GM12878 (cell line): ENCODE results near the gene SHROOM3. TPM values are rescaled to one million over a fixed set of nuclear protein-coding genes. Genes with fewer than 3 reads are reported as not detected.

Experiments used
- BCL11A ChIP-seq: IDR thresholded peaks from 2 replicates; pipeline ENCODE4 v1.6.1; 2011; ENCODE audit warnings: low read depth, low read length
- EP300 ChIP-seq, 2 experiments: fragments of 150-350 bp in 1 of 2; IDR thresholded peaks; 2 replicates each; pipeline ENCODE4 v1.6.1; 2011 to 2012; ENCODE audit warnings: low read depth in 2 of 2, low read length in 2 of 2, borderline replicate concordance in 1 of 2, improper control_type of control experiment in 1 of 2, inconsistent platforms in 1 of 2; ENCODE audit not compliant: control insufficient read depth in 1 of 2
- EZH2 ChIP-seq: IDR thresholded peaks from 2 replicates; pipeline ENCODE4 v1.6.1; 2012; ENCODE audit warnings: low read depth, mild to moderate bottlenecking, control low read depth, inconsistent platforms, low read length, borderline replicate concordance; ENCODE audit not compliant: control insufficient read depth
- IKZF1 ChIP-seq: fragments of 450-650 bp; conservative IDR thresholded peaks from 2 replicates; pipeline ENCODE4 v1.6.1; 2017; ENCODE audit warnings: antibody characterized with exemption, mild to moderate bottlenecking
- MTA2 ChIP-seq: fragments of 450-650 bp; IDR thresholded peaks from 2 replicates; pipeline ENCODE4 v1.6.1; 2016; ENCODE audit warnings: low read depth, mild to moderate bottlenecking, moderate library complexity
- PML ChIP-seq: IDR thresholded peaks from 2 replicates; pipeline ENCODE4 v1.6.1; 2012; ENCODE audit warnings: low read length, inconsistent platforms
- SP1 ChIP-seq: IDR thresholded peaks from one replicate; pipeline ENCODE4 v1.6.1; 2011; ENCODE audit warnings: low read depth, low read length
- TBL1XR1 ChIP-seq: IDR thresholded peaks from 2 replicates; pipeline ENCODE4 v1.6.1; 2012; ENCODE audit warnings: low read depth, low read length, improper control_type of control experiment
- polyA plus RNA-seq, 11 experiments: library from polyadenylated mRNA; depleted of rRNA in 4 of 11; unstranded in 6 of 11; stranded (reverse) in 5 of 11; fragments of >200 nt; fragmentation: Nextera tagmentation in 4 of 11; fragmentation: Illumina TruSeq in 1 of 11; extraction: Ambion mirVana in 4 of 11; extraction: Trizol in 1 of 11; gene quantifications; 1 replicate in 1 of 11; 2 replicates in 10 of 11; pipeline versions ENCODE4 v1.2.1 to v1.2.3, GENCODE V29; 2011 to 2016; ENCODE audit warnings: inconsistent platforms in 2 of 11, missing spikeins in 2 of 11, low read depth in 1 of 11
- total RNA-seq, 4 experiments: library from RNA; depleted of rRNA in 3 of 4; stranded (reverse); fragments of >200 nt in 3 of 4; fragmentation: Illumina TruSeq in 1 of 4; extraction: Trizol in 1 of 4; gene quantifications; 2 replicates each; pipeline versions ENCODE4 v1.2.1 to v1.2.3, GENCODE V29; 2013 to 2021
- TF ChIP-seq, protein P1 (sequence below): IDR thresholded peaks from 2 replicates; pipeline ENCODE4 v1.6.1; 2012; ENCODE audit warnings: low read length, inconsistent platforms
- TF ChIP-seq, protein P2 (sequence below): fragments of 450-650 bp; IDR thresholded peaks from 2 replicates; pipeline ENCODE4 v1.6.1; 2017; ENCODE audit warnings: mild to moderate bottlenecking, low read depth, inconsistent platforms; ENCODE audit not compliant: poor library complexity, severe bottlenecking
- TF ChIP-seq, protein P3 (sequence below): fragments of 450-650 bp; IDR thresholded peaks from 2 replicates; pipeline ENCODE4 v1.6.1; 2017; ENCODE audit warnings: borderline replicate concordance

The SHROOM3 gene
- total and polyA plus RNA-seq, 10 of the 15 experiments (the other 5 are each of a cell fraction or from before 2014, with no cell fraction given) = under 0.01 to 0.29 (median 0.08) TPM; not detected in 1

DNA sequence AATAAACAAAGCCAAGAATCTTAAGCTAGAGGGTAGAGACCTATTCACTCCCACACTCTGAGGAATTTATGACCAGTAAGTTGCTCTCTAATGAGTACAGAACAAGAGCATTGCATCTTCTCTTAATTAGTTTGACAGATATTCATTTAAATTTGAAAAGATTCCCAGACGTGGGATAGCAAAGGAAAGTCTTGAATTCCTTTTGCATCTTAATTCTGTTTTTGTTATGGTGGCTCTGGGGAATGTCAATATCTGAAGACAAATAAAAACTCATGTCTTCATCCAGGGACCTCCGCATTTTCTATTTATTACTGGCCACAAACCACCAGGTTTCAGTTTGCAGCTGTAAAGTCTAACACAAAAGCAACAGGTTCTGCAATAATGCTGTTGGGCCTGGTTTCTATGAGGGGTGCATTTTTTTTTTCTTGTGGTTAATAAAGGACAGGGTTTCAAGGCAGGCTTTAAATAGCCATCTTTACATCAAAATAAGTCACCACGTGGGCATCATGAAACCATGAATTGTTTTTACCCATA lies 172.3 kb downstream of the SHROOM3 start (continued):
- TF ChIP-seq SP1 (no peak), EZH2 (no peak), BCL11A (peak; percentile 48; the same call in 1 of the 2 replicates), IKZF1 (peak; percentile 27; the same call in 1 of the 2 replicates), MTA2 (0 out of 2 replicates have a peak, but pooled peaks have one; percentile 25), TBL1XR1 (peak; percentile 73), PML (0 out of 2 replicates have a peak, but pooled peaks have one; percentile 28), EP300 (IDR thresholded peaks at IDR 0.05; ENCODE audit: borderline replicate concordance in 1 of 2, control insufficient read depth in 1 of 2, low read depth in 2 of 2, low read length in 2 of 2) (peak in 1 of 2 experiments; percentile 37; a peak in 1 of 4 replicates)
- TF ChIP-seq, protein P1, sequence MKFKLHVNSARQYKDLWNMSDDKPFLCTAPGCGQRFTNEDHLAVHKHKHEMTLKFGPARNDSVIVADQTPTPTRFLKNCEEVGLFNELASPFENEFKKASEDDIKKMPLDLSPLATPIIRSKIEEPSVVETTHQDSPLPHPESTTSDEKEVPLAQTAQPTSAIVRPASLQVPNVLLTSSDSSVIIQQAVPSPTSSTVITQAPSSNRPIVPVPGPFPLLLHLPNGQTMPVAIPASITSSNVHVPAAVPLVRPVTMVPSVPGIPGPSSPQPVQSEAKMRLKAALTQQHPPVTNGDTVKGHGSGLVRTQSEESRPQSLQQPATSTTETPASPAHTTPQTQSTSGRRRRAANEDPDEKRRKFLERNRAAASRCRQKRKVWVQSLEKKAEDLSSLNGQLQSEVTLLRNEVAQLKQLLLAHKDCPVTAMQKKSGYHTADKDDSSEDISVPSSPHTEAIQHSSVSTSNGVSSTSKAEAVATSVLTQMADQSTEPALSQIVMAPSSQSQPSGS = peak; percentile 81
- TF ChIP-seq, protein P2, sequence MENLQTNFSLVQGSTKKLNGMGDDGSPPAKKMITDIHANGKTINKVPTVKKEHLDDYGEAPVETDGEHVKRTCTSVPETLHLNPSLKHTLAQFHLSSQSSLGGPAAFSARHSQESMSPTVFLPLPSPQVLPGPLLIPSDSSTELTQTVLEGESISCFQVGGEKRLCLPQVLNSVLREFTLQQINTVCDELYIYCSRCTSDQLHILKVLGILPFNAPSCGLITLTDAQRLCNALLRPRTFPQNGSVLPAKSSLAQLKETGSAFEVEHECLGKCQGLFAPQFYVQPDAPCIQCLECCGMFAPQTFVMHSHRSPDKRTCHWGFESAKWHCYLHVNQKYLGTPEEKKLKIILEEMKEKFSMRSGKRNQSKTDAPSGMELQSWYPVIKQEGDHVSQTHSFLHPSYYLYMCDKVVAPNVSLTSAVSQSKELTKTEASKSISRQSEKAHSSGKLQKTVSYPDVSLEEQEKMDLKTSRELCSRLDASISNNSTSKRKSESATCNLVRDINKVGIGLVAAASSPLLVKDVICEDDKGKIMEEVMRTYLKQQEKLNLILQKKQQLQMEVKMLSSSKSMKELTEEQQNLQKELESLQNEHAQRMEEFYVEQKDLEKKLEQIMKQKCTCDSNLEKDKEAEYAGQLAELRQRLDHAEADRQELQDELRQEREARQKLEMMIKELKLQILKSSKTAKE = peak; percentile 37
- TF ChIP-seq, protein P3, sequence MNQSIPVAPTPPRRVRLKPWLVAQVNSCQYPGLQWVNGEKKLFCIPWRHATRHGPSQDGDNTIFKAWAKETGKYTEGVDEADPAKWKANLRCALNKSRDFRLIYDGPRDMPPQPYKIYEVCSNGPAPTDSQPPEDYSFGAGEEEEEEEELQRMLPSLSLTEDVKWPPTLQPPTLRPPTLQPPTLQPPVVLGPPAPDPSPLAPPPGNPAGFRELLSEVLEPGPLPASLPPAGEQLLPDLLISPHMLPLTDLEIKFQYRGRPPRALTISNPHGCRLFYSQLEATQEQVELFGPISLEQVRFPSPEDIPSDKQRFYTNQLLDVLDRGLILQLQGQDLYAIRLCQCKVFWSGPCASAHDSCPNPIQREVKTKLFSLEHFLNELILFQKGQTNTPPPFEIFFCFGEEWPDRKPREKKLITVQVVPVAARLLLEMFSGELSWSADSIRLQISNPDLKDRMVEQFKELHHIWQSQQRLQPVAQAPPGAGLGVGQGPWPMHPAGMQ = no peak
- TF ChIP-seq, all 136 proteins: peak for 28
